Chondrocyte (in vitro differentiated cells): ENCODE results near the gene TTLL3. TPM values are rescaled to one million over a fixed set of nuclear protein-coding genes. Genes with fewer than 3 reads are reported as not detected.
"Not testable (repeated sequence)": the region's sequence is repeated elsewhere in the genome, so short reads cannot be mapped to it uniquely, and the experiment has no call there.

Experiments
- DNase-seq: peaks from one replicate; pipeline ENCODE4 v3.0.0; 2021; ENCODE audit warnings: mixed read lengths, low spot score
- H3K27ac Mint-ChIP-seq: one replicate; pipeline ENCODE4 v1.8.0; 2021; ENCODE audit warnings: mild to moderate bottlenecking, moderate library complexity, mixed read lengths; ENCODE audit not compliant: unreplicated experiment
- H3K27me3 Mint-ChIP-seq: 2 replicates; pipeline ENCODE4 v1.8.0; 2021; ENCODE audit warnings: low read depth, mixed read lengths
- H3K36me3 Mint-ChIP-seq: 2 replicates; pipeline ENCODE4 v1.8.0; 2021; ENCODE audit warnings: low read depth, mixed read lengths
- H3K4me1 Mint-ChIP-seq: 2 replicates; pipeline ENCODE4 v1.8.0; 2021; ENCODE audit warnings: low read depth, mild to moderate bottlenecking, mixed read lengths
- H3K4me3 Mint-ChIP-seq: one replicate; pipeline ENCODE4 v1.8.0; 2021; ENCODE audit warnings: mild to moderate bottlenecking, moderate library complexity, mixed read lengths; ENCODE audit not compliant: unreplicated experiment
- H3K9me3 Mint-ChIP-seq: 2 replicates; pipeline ENCODE4 v1.8.0; 2021; ENCODE audit warnings: low read depth, mixed read lengths
- CTCF ChIP-seq: fragments of 200-600 bp; sonication (generic); IDR thresholded peaks from 2 replicates; pipeline ENCODE4 v1.5.0; 2021; ENCODE audit warnings: antibody characterized with exemption, mild to moderate bottlenecking, moderate library complexity
- total RNA-seq: library from RNA; stranded (reverse); gene quantifications from 3 replicates; pipeline ENCODE4 v1.2.1, GENCODE V29; 2021

Gene TTLL3
- total RNA-seq, 1 donor from 2014 or later: 38.7 TPM

DNA sequence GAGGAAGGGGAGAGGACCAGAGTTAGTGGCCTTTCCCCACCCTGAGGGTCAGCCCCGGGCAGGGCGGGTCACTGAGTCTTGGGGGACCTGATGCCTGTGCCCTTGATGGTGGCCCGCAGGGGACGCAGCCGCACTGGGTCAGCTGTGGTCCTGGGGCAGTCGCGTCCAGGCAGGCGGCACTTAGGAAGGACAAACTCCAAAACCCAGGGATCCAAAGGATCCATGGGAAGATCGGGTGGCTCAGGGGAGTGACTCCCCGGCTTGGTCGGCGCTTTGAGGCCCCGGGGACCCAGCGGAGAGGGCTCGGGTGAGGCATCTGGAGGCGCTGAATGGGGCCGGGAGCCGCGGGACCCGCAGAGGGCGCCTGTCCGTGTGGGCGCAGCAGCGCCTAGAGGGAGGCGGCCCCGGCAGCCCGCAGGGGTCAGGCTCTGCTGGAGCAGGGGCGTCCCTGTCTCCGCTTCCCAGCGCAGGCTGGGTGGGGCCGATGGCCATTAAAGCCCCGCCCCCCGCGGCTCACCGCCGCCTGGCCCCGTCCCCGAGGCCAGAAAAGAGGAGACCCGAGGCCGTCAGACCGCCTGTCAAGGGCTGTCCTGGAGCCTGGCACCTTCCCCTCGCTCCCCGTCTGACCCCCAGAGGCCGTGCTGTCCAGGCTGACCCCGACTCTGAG is 52.5 kb downstream of the TTLL3 start:
- no peak for DNase-seq

DNA sequence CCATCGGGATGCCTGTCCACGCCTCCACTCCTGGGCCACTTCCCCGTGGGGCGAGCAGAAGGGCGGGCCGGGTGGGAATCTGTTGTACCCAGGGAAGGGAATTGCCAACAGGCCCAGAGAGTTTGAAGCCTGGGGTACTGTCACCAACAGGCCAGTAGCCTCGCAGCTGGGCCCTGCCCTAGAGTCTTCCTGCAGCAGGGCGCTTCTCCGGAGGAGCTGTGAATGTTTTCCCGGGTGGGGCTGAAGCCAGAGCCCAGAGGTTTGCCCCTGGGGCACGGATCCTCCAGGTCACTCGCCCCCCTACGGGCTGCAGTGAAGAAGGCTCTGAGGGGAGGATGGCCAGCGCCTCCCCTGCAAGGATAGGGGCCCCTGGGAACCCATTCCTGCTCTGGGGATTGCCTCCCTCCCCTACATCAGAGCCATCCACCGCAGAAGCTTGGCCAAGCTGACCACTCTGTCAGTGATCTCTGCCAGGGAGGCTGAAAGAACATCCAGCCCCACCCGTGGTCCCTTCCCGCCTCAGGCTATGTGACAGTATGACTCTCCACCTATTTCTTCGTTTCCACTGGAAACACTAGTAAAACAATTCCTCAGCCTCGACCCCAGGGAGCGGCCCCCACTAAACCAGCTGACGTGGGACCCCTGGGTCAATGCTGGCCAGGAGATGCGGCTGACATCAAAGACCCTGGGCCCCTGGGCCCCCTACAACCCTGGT is 53.2 kb downstream of the TTLL3 start:
- DNase-seq: no peak

More for the DNA sequence above, 52.5 kb downstream of the TTLL3 start:
- TF ChIP-seq CTCF: peak; percentile 55
- no peak overlapping the region for H3K4me3 Mint-ChIP-seq
- no peaks in the 10 kb centered on the region for H3K9me3 Mint-ChIP-seq
- no peak overlapping the region for H3K27ac Mint-ChIP-seq
- no peaks in the 10 kb centered on the region for H3K36me3 Mint-ChIP-seq
- no peaks in the 10 kb centered on the region for H3K27me3 Mint-ChIP-seq
- H3K4me1 Mint-ChIP-seq: peaks cover 18% of the 10 kb centered on the region

GRCh38 chr3:9864200-9864927 is 54.3 kb downstream of the TTLL3 start:
- peaks cover 18% of the 10 kb centered on the region for H3K4me1 Mint-ChIP-seq
- H3K36me3 Mint-ChIP-seq: no peaks in the 10 kb centered on the region
- H3K9me3 Mint-ChIP-seq: no peaks in the 10 kb centered on the region
- H3K4me3 Mint-ChIP-seq: peak overlapping the region; percentile 40
- no peaks in the 10 kb centered on the region for H3K27me3 Mint-ChIP-seq
- H3K27ac Mint-ChIP-seq: peak overlapping the region; percentile 91
- DNase-seq: no peak
- no peak for TF ChIP-seq CTCF

More for the DNA sequence above, 53.2 kb downstream of the TTLL3 start:
- Mint-ChIP-seq H3K27me3 (no peaks in the 10 kb centered on the region), H3K36me3 (no peaks in the 10 kb centered on the region), H3K27ac (no peak overlapping the region), H3K9me3 (no peaks in the 10 kb centered on the region), H3K4me1 (peaks cover 18% of the 10 kb centered on the region), H3K4me3 (no peak overlapping the region)
- TF ChIP-seq CTCF: no peak

- not testable (repeated sequence) for H3K27me3 Mint-ChIP-seq
Observed at GRCh38 chr3:9865125-9865637, 55.1 kb downstream of the TTLL3 start.

DNA sequence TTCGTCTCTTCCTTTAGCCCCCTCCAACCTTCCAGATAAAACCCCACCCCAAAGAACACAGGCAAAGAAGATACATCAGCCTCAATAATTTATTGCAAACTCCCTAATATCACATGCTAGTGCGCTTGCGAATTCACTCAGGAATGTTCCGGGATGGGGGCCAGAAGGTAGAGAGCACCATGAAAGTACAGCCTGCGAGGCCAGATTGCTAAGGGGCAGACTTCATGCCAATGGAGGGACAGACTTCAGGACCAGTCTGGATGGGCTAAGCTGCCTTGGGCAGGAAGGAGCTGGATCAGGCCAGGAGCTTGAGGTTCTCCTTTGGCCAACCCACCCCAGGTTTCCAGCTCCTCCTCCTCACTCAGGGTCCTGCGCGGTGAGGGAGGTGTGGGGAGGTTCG is 56.6 kb downstream of the TTLL3 start:
- no peak for DNase-seq
- Mint-ChIP-seq H3K27me3 (no peaks in the 10 kb centered on the region), H3K36me3 (no peaks in the 10 kb centered on the region), H3K27ac (no peak overlapping the region), H3K4me1 (peaks cover 18% of the 10 kb centered on the region), H3K4me3 (no peak overlapping the region), H3K9me3 (no peaks in the 10 kb centered on the region)
- TF ChIP-seq CTCF: no peak

More at GRCh38 chr3:9865125-9865637, 55.1 kb downstream of the TTLL3 start:
- peak overlapping the region; percentile 91 for H3K27ac Mint-ChIP-seq
- peaks cover 18% of the 10 kb centered on the region for H3K4me1 Mint-ChIP-seq
- not testable (repeated sequence) for DNase-seq, H3K4me3 Mint-ChIP-seq, H3K9me3 Mint-ChIP-seq, H3K36me3 Mint-ChIP-seq
